Stimulated activated CD4-positive, alpha-beta T cell treated with anti-CD3 and anti-CD28 coated beads, Interleukin-1b, Interleukin-23, amount 100 ng/mL, for 1 hour (primary cell): ENCODE results near the gene MKX.

ENCODE experiments used
- DNase-seq, 2 donors: peaks; one replicate each; pipeline ENCODE4 v3.0.0-alpha.2; 2020; ENCODE audit warnings: low read depth in 2 of 2

Gene MKX

GRCh38 chr10:27654284-27654683 lies 91.3 kb downstream of the MKX start:
- no peak for DNase-seq

GRCh38 chr10:27646604-27647175 lies 98.9 kb downstream of the MKX start:
- DNase-seq: no peak

GRCh38 chr10:27646194-27646593 lies 99.4 kb downstream of the MKX start:
- no peak for DNase-seq

- no peak for DNase-seq
Measured at GRCh38 chr10:27644307-27644939, 101.2 kb downstream of the MKX start.

- no peak for DNase-seq
Measured at GRCh38 chr10:27643301-27643700, 102.3 kb downstream of the MKX start.

- no peak for DNase-seq
Measured at GRCh38 chr10:27642023-27642589, 103.5 kb downstream of the MKX start.

GRCh38 chr10:27638071-27638750 lies 107.4 kb downstream of the MKX start:
- DNase-seq: no peak

- DNase-seq: no peak
Measured at GRCh38 chr10:27637601-27638000, 108.0 kb downstream of the MKX start.

- no peak for DNase-seq
Measured at GRCh38 chr10:27636816-27637215, 108.8 kb downstream of the MKX start.

- no peak for DNase-seq
Measured at GRCh38 chr10:27635699-27636270, 109.8 kb downstream of the MKX start.

GRCh38 chr10:27635290-27635689 lies 110.3 kb downstream of the MKX start:
- no peak for DNase-seq

GRCh38 chr10:27628621-27629020 lies 117.0 kb downstream of the MKX start:
- DNase-seq: no peak

GRCh38 chr10:27626890-27627289 lies 118.7 kb downstream of the MKX start:
- DNase-seq: no peak

GRCh38 chr10:27625452-27626211 lies 120.0 kb downstream of the MKX start:
- DNase-seq: no peak

- DNase-seq: no peak
Measured at GRCh38 chr10:27624941-27625340, 120.7 kb downstream of the MKX start.
